Endothelial cell of umbilical vein (primary cell): ENCODE measurements around the gene CHD5. TPM values are rescaled to one million over a fixed set of nuclear protein-coding genes. Genes with fewer than 3 reads are reported as not detected.

Experiments
- BruUV-seq: library from RNA; stranded (reverse); fragments of 400-500 nt; replicated peaks from 2 replicates; lab custom pipeline; 2021; lab: Mats Ljungman, UMichigan
- CTCF ChIA-PET: fragments of 300-600, 350-600 bp; sonication (Branson Sonifier 250); formaldehyde crosslinking; loops from one replicate; lab custom pipeline; 2021; ENCODE audit warnings: antibody characterized with exemption, inconsistent platforms; lab: Charles Lee
- POLR2A ChIA-PET: fragments of 300-600, 350-600 bp; sonication (Branson Sonifier 250); formaldehyde crosslinking; loops from one replicate; lab custom pipeline; 2021; ENCODE audit warnings: antibody characterized with exemption, inconsistent platforms; lab: Charles Lee
- DNase-seq: peaks from one replicate; pipeline ENCODE4 v3.0.0-alpha.2; 2011; ENCODE audit warnings: low read depth, low spot score
- FAIRE-seq: peaks from 2 replicates; lab custom pipeline; 2011; peaks lifted over from hg19 to GRCh38; lab: Jason Lieb, UNC
- H2AFZ ChIP-seq: 2 replicates; pipeline ENCODE4 v1.6.0; 2012; ENCODE audit warnings: low read depth, low read length, control low read depth, inconsistent platforms
- H3K27ac ChIP-seq: 2 replicates; pipeline ENCODE4 v1.5.1; 2011; ENCODE audit warnings: low read depth, mild to moderate bottlenecking, control low read depth, low read length, moderate library complexity; ENCODE audit not compliant: insufficient read depth
- H3K27me3 ChIP-seq, 2 experiments: 2 replicates each; pipeline versions ENCODE4 v1.6.0 to v1.6.1; 2011; ENCODE audit warnings: low read length in 2 of 2, mixed read lengths in 1 of 2; ENCODE audit not compliant: control insufficient read depth in 2 of 2, insufficient read depth in 2 of 2
- H3K36me3 ChIP-seq, 2 experiments: 2 replicates in 1 of 2; 3 replicates in 1 of 2; pipeline ENCODE4 v1.5.1; 2011; ENCODE audit warnings: low read length in 2 of 2, mild to moderate bottlenecking in 1 of 2, moderate library complexity in 1 of 2; ENCODE audit not compliant: control insufficient read depth in 2 of 2, insufficient read depth in 2 of 2; ENCODE audit errors: extremely low read depth in 1 of 2
- H3K4me1 ChIP-seq: 3 replicates; pipeline ENCODE4 v1.5.1; 2011; ENCODE audit warnings: mild to moderate bottlenecking, low read length; ENCODE audit not compliant: control insufficient read depth, insufficient read depth; ENCODE audit errors: extremely low read depth
- H3K4me2 ChIP-seq: 2 replicates; pipeline ENCODE4 v1.6.1; 2011; ENCODE audit warnings: low read length, control low read depth, mixed read lengths; ENCODE audit not compliant: insufficient read depth
- H3K4me3 ChIP-seq, 3 experiments: fragments of 200-600 bp in 1 of 3; sonication (generic), shearing (Covaris generic) in 1 of 3; replicated peaks in 1 of 3; 2 replicates each; pipeline ENCODE4 v1.5.1; 2011 to 2016; ENCODE audit warnings: control low read depth in 3 of 3, low read length in 3 of 3, mild to moderate bottlenecking in 2 of 3, inconsistent platforms in 1 of 3, low read depth in 1 of 3, moderate library complexity in 1 of 3; ENCODE audit not compliant: insufficient read depth in 1 of 3
- H3K79me2 ChIP-seq: 2 replicates; pipeline ENCODE4 v1.6.0; 2012; ENCODE audit warnings: low read length, inconsistent platforms; ENCODE audit not compliant: control insufficient read depth, insufficient read depth
- H3K9ac ChIP-seq: replicated peaks from 2 replicates; pipeline ENCODE3; 2011; ENCODE audit warnings: low read length, control low read depth; ENCODE audit not compliant: insufficient read depth; ENCODE audit errors: extremely low read depth
- H3K9me1 ChIP-seq: replicated peaks from 3 replicates; pipeline ENCODE4 v1.6.0; 2011; ENCODE audit warnings: mild to moderate bottlenecking, low read length; ENCODE audit not compliant: control insufficient read depth, insufficient read depth; ENCODE audit errors: extremely low read depth
- H3K9me3 ChIP-seq: replicated peaks from 2 replicates; pipeline ENCODE4 v1.5.1; 2012; ENCODE audit warnings: low read length, inconsistent platforms; ENCODE audit not compliant: control insufficient read depth, insufficient read depth
- H4K20me1 ChIP-seq: replicated peaks from 2 replicates; pipeline ENCODE3; 2011; ENCODE audit warnings: mild to moderate bottlenecking, low read length; ENCODE audit not compliant: control insufficient read depth, insufficient read depth; ENCODE audit errors: extremely low read depth
- CTCF ChIP-seq, 2 donors: IDR thresholded peaks; 1 replicate in 1 of 2; 2 replicates in 1 of 2; pipeline ENCODE4 v1.5.1; 2011; ENCODE audit warnings: low read length in 2 of 2, mild to moderate bottlenecking in 2 of 2, moderate library complexity in 2 of 2, control low read depth in 1 of 2, inconsistent platforms in 1 of 2, low read depth in 1 of 2; ENCODE audit not compliant: insufficient read depth in 1 of 2; ENCODE audit errors: extremely low read depth in 1 of 2
- EZH2 ChIP-seq: IDR thresholded peaks from 2 replicates; pipeline ENCODE4 v1.6.1; 2012; ENCODE audit warnings: borderline replicate concordance, low read depth, mild to moderate bottlenecking, moderate library complexity, low read length, inconsistent platforms; ENCODE audit not compliant: severe bottlenecking
- FOS ChIP-seq: IDR thresholded peaks from 2 replicates; pipeline ENCODE4 v1.6.1; 2011; ENCODE audit warnings: mild to moderate bottlenecking, low read length, moderate library complexity, borderline replicate concordance; ENCODE audit not compliant: insufficient read depth
- GATA2 ChIP-seq: IDR thresholded peaks from 2 replicates; pipeline ENCODE4 v1.7.0; 2011; ENCODE audit warnings: low read depth, mild to moderate bottlenecking, moderate library complexity, mixed read lengths, low read length; ENCODE audit not compliant: insufficient read length, insufficient read depth
- JUN ChIP-seq: IDR thresholded peaks from 2 replicates; pipeline ENCODE4 v1.6.1; 2011; ENCODE audit warnings: borderline replicate concordance, low read depth; ENCODE audit not compliant: insufficient read length, insufficient read depth
- MYC ChIP-seq: IDR thresholded peaks from one replicate; pipeline ENCODE4 v1.6.1; 2011; ENCODE audit warnings: mild to moderate bottlenecking, low read depth, low read length
- POLR2A ChIP-seq: IDR thresholded peaks from 2 replicates; pipeline ENCODE4 v1.6.1; 2012; ENCODE audit warnings: low read depth, mild to moderate bottlenecking, control low read depth, low read length
- POLR2AphosphoS5 ChIP-seq: IDR thresholded peaks from 2 replicates; pipeline ENCODE4 v1.6.1; 2012; ENCODE audit warnings: low read depth, mild to moderate bottlenecking, control low read depth, low read length, moderate library complexity; ENCODE audit not compliant: insufficient read depth
- dilution Hi-C: fragments of 300-500 bp; cut with MboI; formaldehyde crosslinking; loops from one replicate; pipeline ENCODE4 v1.15.0; 2019; ENCODE audit warnings: low sequenced_read_pairs; ENCODE audit not compliant: extremely low pct_ligation_motif_present
- intact Hi-C: fragments of 100-400 bp; cut with micrococcal nuclease; formaldehyde crosslinking; loops from one replicate; pipeline ENCODE4 v1.10.0; 2022
- polyA plus RNA-seq, 4 experiments: library from polyadenylated mRNA; depleted of rRNA in 3 of 4; stranded (reverse) in 3 of 4; unstranded in 1 of 4; fragments of >200 nt; gene quantifications; 2 replicates each; pipeline versions ENCODE4 v1.2.1 to v1.2.3, GENCODE V29; 2011 to 2012; ENCODE audit warnings: missing spikeins in 1 of 4
- total RNA-seq: library from RNA; stranded (reverse); gene quantifications from 2 replicates; pipeline ENCODE4 v1.2.3, GENCODE V29; 2021
- TF ChIP-seq, protein P1 (sequence below): IDR thresholded peaks from 2 replicates; pipeline ENCODE4 v1.6.1; 2011; ENCODE audit not compliant: insufficient read depth, insufficient read length

The CHD5 gene
- total and polyA plus RNA-seq, 2 donors (not counting 3 experiments of a cell fraction or from before 2014, with no cell fraction given) = 0.04 to 0.11 TPM

- H3K79me2 ChIP-seq = no peaks in the 10 kb centered on the region
- DNase-seq (no peak), FAIRE-seq (no peak)
- no peak overlapping the region for H2AFZ ChIP-seq
- H3K4me1 ChIP-seq = peaks cover 7% of the 10 kb centered on the region
- ChIA-PET POLR2A (no interaction called here), CTCF (interaction anchor here (1.4 kb wide), 1 partner anchor 10 kb away, joined by 7 read pairs; no protein-coding TSS in a partner anchor)
- no peak overlapping the region for H3K9ac ChIP-seq
- dilution Hi-C loops (no loop called here), intact Hi-C loops (no loop called here)
- no peaks in the 10 kb centered on the region for H3K9me1 ChIP-seq
- no peaks in the 10 kb centered on the region for H4K20me1 ChIP-seq
- no peaks in the 10 kb centered on the region for H3K9me3 ChIP-seq
- H3K27ac ChIP-seq = no peak overlapping the region
- H3K27me3 ChIP-seq = no peaks in the 10 kb centered on the region
- no TSS peak for BruUV-seq
- no peak overlapping the region for H3K4me3 ChIP-seq
- H3K36me3 ChIP-seq = no peaks in the 10 kb centered on the region
- TF ChIP-seq CTCF (IDR thresholded peaks at IDR 0.05; ENCODE audit: extremely low read depth in 1 of 2, insufficient read depth in 1 of 2, low read depth in 1 of 2, low read length in 2 of 2) (no peak), FOS (no peak), GATA2 (no peak), POLR2A (no peak), MYC (no peak), JUN (no peak), EZH2 (no peak), POLR2AphosphoS5 (no peak)
- TF ChIP-seq, protein P1, sequence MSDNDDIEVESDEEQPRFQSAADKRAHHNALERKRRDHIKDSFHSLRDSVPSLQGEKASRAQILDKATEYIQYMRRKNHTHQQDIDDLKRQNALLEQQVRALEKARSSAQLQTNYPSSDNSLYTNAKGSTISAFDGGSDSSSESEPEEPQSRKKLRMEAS = no peak
- no peak overlapping the region for H3K4me2 ChIP-seq
These were observed 107.2 kb downstream of the CHD5 start for GRCh38 chr1:6072774-6073479.
